GM12864 (cell line): ENCODE measurements around the gene FKBP7.

ENCODE experiments used
- DNase-seq: peaks from one replicate; pipeline ENCODE4 v3.0.0-alpha.2; 2011; ENCODE audit warnings: low read depth
- H3K4me3 ChIP-seq: 2 replicates; pipeline ENCODE4 v1.5.1; 2011; ENCODE audit warnings: mild to moderate bottlenecking, low read depth, low read length, control low read depth
- CTCF ChIP-seq: IDR thresholded peaks from 2 replicates; pipeline ENCODE4 v1.5.1; 2011; ENCODE audit warnings: low read depth, mild to moderate bottlenecking, moderate library complexity, low read length, control low read depth, inconsistent platforms; ENCODE audit errors: missing control alignments

The FKBP7 gene

GRCh38 chr2:178521304-178522150, 43.1 kb upstream of the FKBP7 start:
- no peak for DNase-seq
- TF ChIP-seq CTCF, result no peak
- no peak overlapping the region for H3K4me3 ChIP-seq

GRCh38 chr2:178517496-178517895, 39.1 kb upstream of the FKBP7 start:
- no peak for TF ChIP-seq CTCF
- H3K4me3 ChIP-seq, result no peak overlapping the region

GRCh38 chr2:178514664-178515063, 36.3 kb upstream of the FKBP7 start:
- H3K4me3 ChIP-seq, result no peak overlapping the region
- TF ChIP-seq CTCF, result no peak
- DNase-seq, result no peak

More at GRCh38 chr2:178517496-178517895, 39.1 kb upstream of the FKBP7 start:
- no peak for DNase-seq

- DNase-seq, result no peak
- no peak overlapping the region for H3K4me3 ChIP-seq
- no peak for TF ChIP-seq CTCF
Measured at GRCh38 chr2:178513876-178514275, 35.5 kb upstream of the FKBP7 start.

GRCh38 chr2:178512484-178512883, 34.1 kb upstream of the FKBP7 start:
- no peak for TF ChIP-seq CTCF
- no peak for DNase-seq

GRCh38 chr2:178510384-178510783, 32.0 kb upstream of the FKBP7 start:
- H3K4me3 ChIP-seq, result no peak overlapping the region
- TF ChIP-seq CTCF, result no peak
- DNase-seq, result no peak

More at GRCh38 chr2:178512484-178512883, 34.1 kb upstream of the FKBP7 start:
- H3K4me3 ChIP-seq, result no peak overlapping the region

GRCh38 chr2:178508646-178509045, 30.2 kb upstream of the FKBP7 start:
- no peak for TF ChIP-seq CTCF
- H3K4me3 ChIP-seq, result no peak overlapping the region
- no peak for DNase-seq
